ENCODE data around the gene TLE6. TPM values are rescaled to one million over a fixed set of nuclear protein-coding genes. Genes with fewer than 3 reads are reported as not detected.

Gene TLE6
- total and polyA plus RNA-seq, 2 of the 4 experiments (the other 2 are of a cell fraction), result under 0.01 to 0.17 TPM

GRCh38 chr19:3017923-3018322 lies 40.6 kb downstream of the TLE6 start:
- Histone ChIP-seq H2BK120ac (ENCODE audit: low read depth, low read length) (no peak overlapping the region), H3K23ac (ENCODE audit: low read depth, low read length) (no peak overlapping the region), H3K36me3 (ENCODE audit: control insufficient read depth, insufficient read depth, low read length) (no peaks in the 10 kb centered on the region), H3K56ac (ENCODE audit: extremely low read depth, insufficient read depth, low read length) (no peak overlapping the region), H4K20me1 (ENCODE audit: insufficient read depth, low read length) (no peaks in the 10 kb centered on the region), H3K4me2 (ENCODE audit: low read depth, low read length) (no peak overlapping the region), H2AK5ac (ENCODE audit: low read depth, low read length) (no peak overlapping the region), H2BK15ac (ENCODE audit: low read depth, low read length) (no peak overlapping the region), H3K27me3 (ENCODE audit: control insufficient read depth, insufficient read depth, low read length) (peaks cover 4% of the 10 kb centered on the region), H3K14ac (replicated peaks; ENCODE audit: low read depth, low read length) (no peak overlapping the region), H3K9me3 (ENCODE audit: control insufficient read depth, insufficient read depth, low read length) (no peaks in the 10 kb centered on the region), H4K5ac (ENCODE audit: low read depth, low read length) (no peak overlapping the region), H3K9me1 (ENCODE audit: insufficient read depth, low read length) (no peaks in the 10 kb centered on the region), H3K18ac (ENCODE audit: low read depth, low read length) (no peak overlapping the region), H4K91ac (ENCODE audit: insufficient read depth, low read depth, low read length) (no peak overlapping the region), H4K8ac (ENCODE audit: low read depth in 2 of 2, low read length in 2 of 2) (no peak overlapping the region), H3K79me1 (ENCODE audit: low read depth in 1 of 2, low read length in 2 of 2) (no peaks in the 10 kb centered on the region), H3K4me1 (ENCODE audit: control insufficient read depth, insufficient read depth, low read length) (no peaks in the 10 kb centered on the region), H2AFZ (replicated peaks; ENCODE audit: low read length, poor library complexity) (no peak overlapping the region), H3K27ac (ENCODE audit: insufficient read depth, low read length) (no peak overlapping the region), H3K4ac (ENCODE audit: low read depth, low read length) (no peak overlapping the region), H2BK20ac (ENCODE audit: low read depth, low read length) (no peak overlapping the region), H2BK5ac (ENCODE audit: low read depth, low read length, poor library complexity, severe bottlenecking) (no peak overlapping the region), H3K4me3 (ENCODE audit: insufficient read depth, low read depth, low read length) (no peak overlapping the region), H3K9ac (ENCODE audit: low read depth, low read length) (no peak overlapping the region), H2AK9ac (replicated peaks; ENCODE audit: low read depth, low read length, poor library complexity) (no peak overlapping the region)
- DNase-seq (no peak), ATAC-seq (ENCODE audit: low read depth) (no peak)
- in situ Hi-C loops (cut with MboI; ENCODE audit: low sequenced_read_pairs) (no loop called here), intact Hi-C loops (cut with micrococcal nuclease) (no loop called here), dilution Hi-C loops (cut with HindIII; ENCODE audit: low sequenced_read_pairs, unreplicated experiment) (no loop called here)
- 60% methylated on average over 1 of the region's 7 CpGs; no CpG with 5 or more reads in 1 of the 2 experiments for WGBS, 2 experiments (ENCODE audit: extremely low coverage in 2 of 2, insufficient read length in 1 of 2)
- no TSS peak for BruUV-seq (replicated peaks)
- TF ChIP-seq FOS (IDR thresholded peaks at IDR 0.05; ENCODE audit: low read depth, low read length) (no peak), ELK1 (IDR thresholded peaks at IDR 0.05; ENCODE audit: borderline replicate concordance, low read depth, low read length) (no peak), USF2 (IDR thresholded peaks at IDR 0.05; ENCODE audit: low read depth, low read length) (no peak), RAD21 (IDR thresholded peaks at IDR 0.05; ENCODE audit: low read length) (no peak), MAZ (IDR thresholded peaks at IDR 0.05; ENCODE audit: borderline replicate concordance, low read depth, low read length) (no peak), MAFK (IDR thresholded peaks at IDR 0.05; ENCODE audit: low read depth, low read length) (no peak), CHD1 (IDR thresholded peaks at IDR 0.05; ENCODE audit: low read depth, low read length) (no peak), POLR2A (IDR thresholded peaks at IDR 0.05; ENCODE audit: low read depth, low read length) (no peak), CEBPB (IDR thresholded peaks at IDR 0.05; ENCODE audit: low read depth, low read length) (no peak), NFE2L2 (IDR thresholded peaks at IDR 0.05; ENCODE audit: low read depth, low read length) (no peak), MXI1 (IDR thresholded peaks at IDR 0.05; ENCODE audit: borderline replicate concordance, low read depth, low read length) (no peak), RCOR1 (IDR thresholded peaks at IDR 0.05; ENCODE audit: insufficient replicate concordance, low read length) (no peak), BHLHE40 (IDR thresholded peaks at IDR 0.05; ENCODE audit: low read depth, low read length) (no peak), RFX5 (IDR thresholded peaks at IDR 0.05; ENCODE audit: low read depth, low read length) (no peak), SMC3 (IDR thresholded peaks at IDR 0.05; ENCODE audit: low read depth, low read length) (no peak), CTCF (conservative IDR thresholded peaks at IDR 0.05; ENCODE audit: low read depth, low read length) (no peak)
- ChIA-PET CTCF (no interaction called here), POLR2A (ENCODE audit: unreplicated experiment) (no interaction called here)
